OCI-LY3 (cell line): Measurements from ENCODE around the gene ERI3.

Experiments
- H2AFZ ChIP-seq: fragments of 200-600, 300-600 bp; shearing (Covaris generic); 2 replicates; pipeline ENCODE4 v1.6.0; 2014; ENCODE audit warnings: antibody characterized with exemption, low read depth, low read length
- H3K27ac ChIP-seq: fragments of 200-600, 300-600 bp; sonication (generic); 2 replicates; pipeline ENCODE4 v1.5.1; 2014; ENCODE audit warnings: mild to moderate bottlenecking, low read length, moderate library complexity, mixed read lengths
- H3K27me3 ChIP-seq: fragments of 200-600, 300-600 bp; sonication (generic); 2 replicates; pipeline ENCODE4 v1.6.1; 2014; ENCODE audit warnings: low read depth, low read length, mixed read lengths
- H3K36me3 ChIP-seq: fragments of 200-600, 300-600 bp; sonication (generic); replicated peaks from 2 replicates; pipeline ENCODE3; 2014; ENCODE audit warnings: low read depth, low read length, mixed read lengths
- H3K4me1 ChIP-seq: fragments of 300-600, 200-600 bp; sonication (generic); 2 replicates; pipeline ENCODE4 v1.6.1; 2014; ENCODE audit warnings: low read length, mixed read lengths
- H3K4me2 ChIP-seq: fragments of 200-600, 300-600 bp; sonication (generic); 2 replicates; pipeline ENCODE4 v1.6.1; 2014; ENCODE audit warnings: low read length, mixed read lengths
- H3K4me3 ChIP-seq: fragments of 300-600, 200-600 bp; sonication (generic); 2 replicates; pipeline ENCODE4 v1.5.1; 2014; ENCODE audit warnings: antibody characterized with exemption, mild to moderate bottlenecking, low read length, moderate library complexity
- H3K79me2 ChIP-seq: fragments of 300-600, 200-600 bp; shearing (Covaris generic); 2 replicates; pipeline ENCODE4 v1.6.1; 2014; ENCODE audit warnings: mild to moderate bottlenecking, low read length, mixed read lengths
- H3K9ac ChIP-seq: fragments of 300-600, 200-600 bp; shearing (Covaris generic); 2 replicates; pipeline ENCODE4 v1.6.0; 2014; ENCODE audit warnings: mild to moderate bottlenecking, low read length, moderate library complexity
- H3K9me3 ChIP-seq: fragments of 200-600, 300-600 bp; shearing (Covaris generic); 2 replicates; pipeline ENCODE4 v1.6.1; 2014; ENCODE audit warnings: low read length, mixed read lengths; ENCODE audit not compliant: insufficient read depth
- H4K20me1 ChIP-seq: fragments of 200-600, 300-600 bp; sonication (generic); 2 replicates; pipeline ENCODE4 v1.6.1; 2016; ENCODE audit warnings: low read length, mixed read lengths; ENCODE audit not compliant: insufficient read depth
- EZH2phosphoT487 ChIP-seq: fragments of 200-600 bp; shearing (Covaris generic); IDR thresholded peaks from 2 replicates; pipeline ENCODE4 v1.6.1; 2018; ENCODE audit warnings: antibody characterized with exemption, mixed run types, low read depth
- TF ChIP-seq, protein P1 (sequence below): fragments of 200-600, 300-600 bp; sonication (generic); IDR thresholded peaks from 2 replicates; pipeline ENCODE4 v1.5.1; 2014; ENCODE audit warnings: antibody characterized with exemption, low read length, low read depth

ERI3 gene

DNA sequence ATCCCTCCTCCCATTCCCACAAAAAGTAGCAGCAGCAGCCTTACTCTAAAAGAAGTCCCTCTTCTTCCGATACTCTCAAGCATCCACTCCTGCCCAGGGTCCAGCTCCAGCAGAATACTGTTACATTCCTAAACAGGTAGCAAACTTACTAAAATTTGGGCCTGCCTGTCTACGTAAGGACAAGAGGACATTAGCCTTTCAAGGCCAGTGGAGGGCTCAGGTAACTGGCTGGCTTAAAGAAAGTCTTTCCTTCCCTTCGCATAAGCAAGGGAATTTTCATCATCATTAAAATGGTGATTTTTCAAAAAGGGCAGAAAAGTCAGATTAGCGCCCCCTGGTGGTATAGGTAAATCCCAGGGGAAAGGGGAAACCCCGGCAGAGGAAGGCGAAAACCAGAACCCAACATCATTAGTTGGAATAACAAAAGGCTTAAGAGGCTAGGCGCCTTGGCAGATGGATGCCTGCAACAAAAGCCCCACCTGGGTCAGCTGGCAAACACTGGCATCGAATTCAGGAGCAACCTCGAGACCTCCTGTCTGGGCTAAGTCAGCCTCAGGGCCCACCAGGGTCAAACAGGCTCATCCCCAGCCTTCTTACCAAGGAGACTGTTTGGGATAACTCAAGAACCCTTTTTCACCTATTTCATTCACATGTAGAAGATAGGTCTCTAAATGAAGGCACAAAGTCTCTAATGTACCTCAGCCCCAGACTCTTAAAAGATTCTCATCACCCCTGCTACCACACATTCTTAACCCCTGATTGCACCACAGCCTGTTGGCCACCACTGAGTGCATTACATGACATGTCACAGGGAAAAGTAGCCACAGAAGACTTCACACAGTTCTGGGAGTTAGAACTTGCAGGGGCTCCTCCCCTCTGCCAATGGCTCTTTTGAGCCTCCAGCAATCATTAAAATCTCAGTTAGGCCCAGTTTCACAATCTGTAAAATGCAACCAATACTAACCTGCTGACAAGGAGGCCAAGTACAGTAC is 36.7 kb downstream of the ERI3 start:
- Histone ChIP-seq H2AFZ (no peak overlapping the region), H4K20me1 (peaks cover 7% of the 10 kb centered on the region), H3K36me3 (peaks cover 12% of the 10 kb centered on the region), H3K27me3 (no peaks in the 10 kb centered on the region), H3K4me1 (peaks cover 6% of the 10 kb centered on the region), H3K9me3 (no peaks in the 10 kb centered on the region), H3K4me3 (no peak overlapping the region), H3K79me2 (no peaks in the 10 kb centered on the region), H3K27ac (no peak overlapping the region), H3K9ac (no peak overlapping the region), H3K4me2 (no peak overlapping the region)
- TF ChIP-seq EZH2phosphoT487, result no peak
- TF ChIP-seq, protein P1, sequence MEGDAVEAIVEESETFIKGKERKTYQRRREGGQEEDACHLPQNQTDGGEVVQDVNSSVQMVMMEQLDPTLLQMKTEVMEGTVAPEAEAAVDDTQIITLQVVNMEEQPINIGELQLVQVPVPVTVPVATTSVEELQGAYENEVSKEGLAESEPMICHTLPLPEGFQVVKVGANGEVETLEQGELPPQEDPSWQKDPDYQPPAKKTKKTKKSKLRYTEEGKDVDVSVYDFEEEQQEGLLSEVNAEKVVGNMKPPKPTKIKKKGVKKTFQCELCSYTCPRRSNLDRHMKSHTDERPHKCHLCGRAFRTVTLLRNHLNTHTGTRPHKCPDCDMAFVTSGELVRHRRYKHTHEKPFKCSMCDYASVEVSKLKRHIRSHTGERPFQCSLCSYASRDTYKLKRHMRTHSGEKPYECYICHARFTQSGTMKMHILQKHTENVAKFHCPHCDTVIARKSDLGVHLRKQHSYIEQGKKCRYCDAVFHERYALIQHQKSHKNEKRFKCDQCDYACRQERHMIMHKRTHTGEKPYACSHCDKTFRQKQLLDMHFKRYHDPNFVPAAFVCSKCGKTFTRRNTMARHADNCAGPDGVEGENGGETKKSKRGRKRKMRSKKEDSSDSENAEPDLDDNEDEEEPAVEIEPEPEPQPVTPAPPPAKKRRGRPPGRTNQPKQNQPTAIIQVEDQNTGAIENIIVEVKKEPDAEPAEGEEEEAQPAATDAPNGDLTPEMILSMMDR, result peak; percentile 63

- TF ChIP-seq, protein P1, result no peak
- no peak for TF ChIP-seq EZH2phosphoT487
- Histone ChIP-seq H3K9me3 (no peaks in the 10 kb centered on the region), H3K4me2 (no peak overlapping the region), H3K27me3 (no peaks in the 10 kb centered on the region), H3K4me1 (peaks cover 6% of the 10 kb centered on the region), H3K4me3 (no peak overlapping the region), H4K20me1 (peaks cover 7% of the 10 kb centered on the region), H3K9ac (no peak overlapping the region), H3K36me3 (peaks cover 12% of the 10 kb centered on the region), H3K79me2 (no peaks in the 10 kb centered on the region), H2AFZ (no peak overlapping the region), H3K27ac (no peak overlapping the region)
Observed at GRCh38 chr1:44316231-44316759, 38.8 kb downstream of the ERI3 start.

DNA sequence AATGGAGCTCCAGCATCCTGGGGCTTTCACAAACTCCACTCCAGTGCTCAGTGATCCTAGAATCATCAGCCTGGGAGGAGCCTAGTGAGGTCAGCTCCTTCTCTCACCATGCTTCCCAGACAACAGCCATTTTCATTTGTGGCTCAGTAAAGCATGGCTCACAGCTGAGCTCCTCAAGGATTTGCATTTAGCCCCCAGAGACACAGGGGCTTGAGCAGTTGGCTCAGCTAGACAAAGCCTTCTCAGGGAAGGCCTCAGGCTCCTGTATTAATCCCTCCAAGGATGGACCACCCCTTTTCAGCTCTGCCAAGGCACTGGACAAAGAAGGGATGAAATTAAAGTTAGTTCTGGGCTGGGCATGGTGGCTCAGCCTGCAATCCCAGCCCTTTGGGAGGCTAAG is 39.5 kb downstream of the ERI3 start:
- no peak overlapping the region for H2AFZ ChIP-seq
- H3K79me2 ChIP-seq, result no peaks in the 10 kb centered on the region
- no peak overlapping the region for H3K27ac ChIP-seq
- TF ChIP-seq EZH2phosphoT487, result no peak
- TF ChIP-seq, protein P1, result no peak
- H3K27me3 ChIP-seq, result no peaks in the 10 kb centered on the region
- H4K20me1 ChIP-seq, result peaks cover 7% of the 10 kb centered on the region
- no peaks in the 10 kb centered on the region for H3K9me3 ChIP-seq
- peaks cover 6% of the 10 kb centered on the region for H3K4me1 ChIP-seq
- H3K4me2 ChIP-seq, result no peak overlapping the region
- H3K9ac ChIP-seq, result no peak overlapping the region
- H3K4me3 ChIP-seq, result no peak overlapping the region
- H3K36me3 ChIP-seq, result peaks cover 12% of the 10 kb centered on the region

- Histone ChIP-seq H3K9me3 (no peaks in the 10 kb centered on the region), H2AFZ (no peak overlapping the region), H3K4me2 (no peak overlapping the region), H3K36me3 (peaks cover 15% of the 10 kb centered on the region), H3K4me1 (peaks cover 6% of the 10 kb centered on the region), H3K79me2 (no peaks in the 10 kb centered on the region), H4K20me1 (peaks cover 7% of the 10 kb centered on the region), H3K27me3 (no peaks in the 10 kb centered on the region), H3K9ac (no peak overlapping the region), H3K4me3 (no peak overlapping the region), H3K27ac (no peak overlapping the region)
- TF ChIP-seq, protein P1, result no peak
- TF ChIP-seq EZH2phosphoT487, result no peak
Observed at GRCh38 chr1:44314452-44314851, 40.6 kb downstream of the ERI3 start.
